Measurements from ENCODE around the gene CCDC201.
"Not testable (repeated sequence)": the region's sequence is repeated elsewhere in the genome, so short reads cannot be mapped to it uniquely, and the experiment has no call there.

The CCDC201 gene

DNA sequence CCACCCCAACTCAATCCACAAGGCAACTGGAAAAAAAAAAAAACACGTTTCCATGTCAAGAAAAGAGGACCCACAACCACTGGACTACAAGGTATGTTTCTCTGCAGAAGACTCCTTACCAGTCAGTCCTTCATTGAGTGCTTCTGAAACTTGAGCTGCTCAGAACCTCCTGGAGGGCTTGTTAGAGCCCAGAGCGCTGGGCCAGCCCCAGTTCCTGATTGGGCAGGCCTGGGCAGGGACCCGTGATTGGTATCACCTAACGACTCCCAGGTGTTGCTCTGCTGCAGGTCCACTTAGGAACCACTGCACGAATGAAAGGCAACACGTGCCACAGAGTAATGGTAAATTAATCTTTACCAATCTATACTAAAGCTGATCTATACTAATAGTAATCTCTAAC lies 473 bp upstream of the CCDC201 start:
- no peak overlapping the region for H2AFZ ChIP-seq (ENCODE audit: low read length, unreplicated experiment)
- no peak overlapping the region for H3K27ac ChIP-seq (ENCODE audit: low read depth, low read length)
- no peaks in the 10 kb centered on the region for H3K27me3 ChIP-seq (ENCODE audit: insufficient read depth, low read length)
- H3K4me3 ChIP-seq (ENCODE audit: low read depth, low read length) = no peak overlapping the region
- H3K4me1 ChIP-seq (ENCODE audit: control insufficient read depth, insufficient read depth, low read length, unreplicated experiment) = peaks cover 21% of the 10 kb centered on the region
- H3K36me3 ChIP-seq (ENCODE audit: insufficient read depth, low read length) = no peaks in the 10 kb centered on the region
- no peaks in the 10 kb centered on the region for H3K79me2 ChIP-seq (ENCODE audit: control insufficient read depth, insufficient read depth, low read length, unreplicated experiment)

DNA sequence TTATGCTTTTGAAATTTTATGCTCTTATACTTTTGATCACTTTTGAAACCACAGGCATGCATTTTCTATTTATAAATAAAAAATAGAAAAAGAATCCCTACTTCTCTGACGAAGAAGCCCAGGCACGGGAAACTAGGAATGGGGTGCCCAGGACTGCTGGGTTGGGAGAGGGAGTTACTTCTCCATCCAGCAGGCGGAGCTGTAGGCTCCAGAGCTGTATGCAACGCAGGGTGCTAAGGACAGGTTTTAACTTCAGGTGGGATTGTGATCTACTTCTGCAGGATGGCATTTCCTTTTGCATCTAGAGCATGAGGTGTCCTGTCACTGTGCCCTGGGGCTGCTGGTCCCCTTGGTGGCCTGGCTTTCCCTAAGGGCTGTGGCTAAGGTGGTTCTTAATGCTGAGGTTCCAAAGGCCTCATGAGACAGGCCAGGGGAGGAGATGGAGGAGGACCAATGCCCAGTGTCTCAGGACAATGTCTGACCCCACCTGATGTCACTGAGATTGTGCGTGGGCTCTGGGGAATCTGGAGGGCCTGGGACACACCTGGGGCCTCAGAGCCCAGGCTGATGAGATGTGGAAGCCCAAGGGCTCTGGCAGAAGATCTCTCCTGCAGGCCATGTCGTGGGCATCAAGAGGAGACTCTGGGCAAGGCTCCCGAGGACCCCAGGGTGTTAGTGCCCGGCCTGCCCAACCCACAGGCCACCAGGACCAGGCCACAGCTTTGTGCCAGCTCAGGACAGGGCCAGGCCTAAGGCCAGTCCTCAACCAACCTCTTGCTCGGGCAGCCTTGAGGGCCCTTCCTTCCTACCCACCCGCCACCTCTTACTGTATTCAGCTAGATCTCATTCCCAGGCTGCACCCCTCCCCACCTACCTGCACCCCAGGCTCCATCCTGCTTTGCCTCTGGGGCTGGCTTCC lies 507 bp downstream of the CCDC201 start:
- Histone ChIP-seq H2AFZ (ENCODE audit: low read length, unreplicated experiment) (no peak overlapping the region), H3K27me3 (ENCODE audit: insufficient read depth, low read length) (no peaks in the 10 kb centered on the region), H3K79me2 (ENCODE audit: control insufficient read depth, insufficient read depth, low read length, unreplicated experiment) (no peaks in the 10 kb centered on the region), H3K4me1 (ENCODE audit: control insufficient read depth, insufficient read depth, low read length, unreplicated experiment) (peaks cover 21% of the 10 kb centered on the region), H3K27ac (ENCODE audit: low read depth, low read length) (no peak overlapping the region), H3K36me3 (ENCODE audit: insufficient read depth, low read length) (no peaks in the 10 kb centered on the region), H3K4me3 (ENCODE audit: low read depth, low read length) (no peak overlapping the region)

DNA sequence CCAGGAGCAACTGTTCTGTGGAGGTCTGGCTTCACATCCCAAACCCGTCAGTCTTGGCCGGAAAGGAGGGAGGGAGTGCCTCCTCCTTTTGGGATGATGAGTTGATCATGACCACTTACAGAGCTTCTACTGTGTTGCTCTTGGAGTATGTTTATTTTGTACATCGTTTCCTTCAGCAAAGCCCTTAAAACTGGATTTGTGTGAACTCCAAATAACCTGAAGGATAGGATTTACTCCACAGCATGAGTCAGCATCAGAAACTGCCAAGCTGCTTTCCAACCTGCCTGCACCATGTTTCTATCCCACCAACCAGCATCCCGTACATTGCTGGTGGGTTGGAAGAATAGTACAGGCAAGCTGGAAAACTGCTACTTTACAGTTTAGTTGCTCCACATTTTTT lies 3.5 kb downstream of the CCDC201 start:
- Histone ChIP-seq H3K36me3 (ENCODE audit: insufficient read depth, low read length) (no peaks in the 10 kb centered on the region), H3K4me3 (ENCODE audit: low read depth, low read length) (no peak overlapping the region), H3K27me3 (ENCODE audit: insufficient read depth, low read length) (no peaks in the 10 kb centered on the region), H2AFZ (ENCODE audit: low read length, unreplicated experiment) (no peak overlapping the region), H3K4me1 (ENCODE audit: control insufficient read depth, insufficient read depth, low read length, unreplicated experiment) (peaks cover 5% of the 10 kb centered on the region), H3K27ac (ENCODE audit: low read depth, low read length) (no peak overlapping the region), H3K79me2 (ENCODE audit: control insufficient read depth, insufficient read depth, low read length, unreplicated experiment) (no peaks in the 10 kb centered on the region)

DNA sequence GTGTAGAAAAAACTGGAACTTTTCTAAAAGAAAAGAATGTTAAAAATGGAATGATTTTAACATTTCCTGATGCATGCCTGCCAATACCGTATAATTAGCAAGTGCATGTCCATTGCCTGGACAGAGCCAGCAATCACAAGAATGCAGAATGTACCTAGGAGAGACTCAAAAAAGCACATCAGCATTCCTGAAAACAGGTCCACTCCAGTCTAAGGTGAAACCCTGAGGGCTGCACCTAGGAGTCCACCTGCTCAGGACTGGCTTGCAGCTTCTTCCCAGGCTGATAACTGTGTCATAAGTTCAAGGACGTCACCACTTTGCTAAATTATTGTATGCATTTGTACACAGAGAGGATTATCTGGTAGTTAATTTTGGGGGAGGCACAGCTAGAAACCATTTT lies 5.4 kb downstream of the CCDC201 start:
- Histone ChIP-seq H3K4me1 (ENCODE audit: control insufficient read depth, insufficient read depth, low read length, unreplicated experiment) (no peaks in the 10 kb centered on the region), H3K4me3 (ENCODE audit: low read depth, low read length) (no peak overlapping the region), H2AFZ (ENCODE audit: low read length, unreplicated experiment) (no peak overlapping the region), H3K79me2 (ENCODE audit: control insufficient read depth, insufficient read depth, low read length, unreplicated experiment) (no peaks in the 10 kb centered on the region), H3K36me3 (ENCODE audit: insufficient read depth, low read length) (no peaks in the 10 kb centered on the region), H3K27ac (ENCODE audit: low read depth, low read length) (no peak overlapping the region), H3K27me3 (ENCODE audit: insufficient read depth, low read length) (no peaks in the 10 kb centered on the region)

DNA sequence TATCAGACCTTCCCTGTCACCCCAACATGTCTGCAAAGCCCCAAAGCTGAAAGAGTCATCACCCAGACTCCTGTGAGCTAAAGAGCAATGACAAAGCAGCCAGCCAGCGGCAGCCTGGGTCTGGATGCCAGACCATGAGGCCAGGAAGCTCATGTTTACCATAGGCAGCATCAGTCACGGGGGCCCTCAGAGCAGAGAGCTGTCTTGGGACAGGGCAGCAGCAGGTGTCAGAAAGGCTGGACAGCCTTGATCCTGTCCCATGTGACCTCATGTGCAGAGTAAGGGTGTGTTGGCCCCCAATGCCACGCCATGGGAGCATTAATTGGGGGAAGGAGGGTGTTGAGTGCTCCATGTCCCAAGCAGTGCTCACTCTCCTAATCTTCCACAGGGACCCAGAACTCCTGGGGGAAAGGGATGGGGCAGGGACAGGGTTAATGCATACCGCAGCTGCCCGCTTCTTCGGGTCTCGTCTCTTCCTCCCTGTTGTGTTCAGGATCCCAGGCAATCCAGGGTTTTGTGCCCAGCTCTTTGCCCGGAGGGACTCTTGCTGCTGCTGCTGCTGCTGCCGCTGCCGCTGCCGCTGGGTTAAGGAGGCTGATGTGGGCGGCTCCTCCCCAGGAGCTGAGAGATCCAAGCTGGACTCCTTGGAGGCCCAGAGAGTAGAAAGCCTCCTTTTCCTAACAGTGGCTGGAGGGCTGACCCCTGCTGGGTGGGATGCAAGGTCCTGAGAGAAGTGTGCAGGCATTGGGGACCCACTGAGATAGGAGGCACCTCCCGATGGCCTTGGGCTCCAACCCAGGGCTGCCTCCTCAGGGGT lies 7.1 kb downstream of the CCDC201 start:
- H3K36me3 ChIP-seq (ENCODE audit: insufficient read depth, low read length) = no peaks in the 10 kb centered on the region
- no peaks in the 10 kb centered on the region for H3K79me2 ChIP-seq (ENCODE audit: control insufficient read depth, insufficient read depth, low read length, unreplicated experiment)
- H3K4me3 ChIP-seq (ENCODE audit: low read depth, low read length) = no peak overlapping the region
- H3K4me1 ChIP-seq (ENCODE audit: control insufficient read depth, insufficient read depth, low read length, unreplicated experiment) = no peaks in the 10 kb centered on the region
- H2AFZ ChIP-seq (ENCODE audit: low read length, unreplicated experiment) = no peak overlapping the region
- 0 out of 2 replicates have a peak, but pooled peaks cover 2% of the 10 kb centered on the region for H3K27me3 ChIP-seq (ENCODE audit: insufficient read depth, low read length)
- no peak overlapping the region for H3K27ac ChIP-seq (ENCODE audit: low read depth, low read length)

- Histone ChIP-seq H3K36me3 (ENCODE audit: insufficient read depth, low read length) (no peaks in the 10 kb centered on the region), H3K27me3 (ENCODE audit: insufficient read depth, low read length) (0 out of 2 replicates have a peak, but pooled peaks cover 4% of the 10 kb centered on the region), H3K4me3 (ENCODE audit: low read depth, low read length) (no peak overlapping the region), H3K27ac (ENCODE audit: low read depth, low read length) (no peak overlapping the region), H3K4me1 (ENCODE audit: control insufficient read depth, insufficient read depth, low read length, unreplicated experiment) (no peaks in the 10 kb centered on the region), H2AFZ (ENCODE audit: low read length, unreplicated experiment) (no peak overlapping the region), H3K79me2 (ENCODE audit: control insufficient read depth, insufficient read depth, low read length, unreplicated experiment) (no peaks in the 10 kb centered on the region)
These were observed 9.2 kb downstream of the CCDC201 start for GRCh38 chr7:45863715-45864114.

GRCh38 chr7:45856888-45857287 lies 16.0 kb downstream of the CCDC201 start:
- not testable (repeated sequence) for H2AFZ ChIP-seq (ENCODE audit: low read length, unreplicated experiment); H3K36me3 ChIP-seq (ENCODE audit: insufficient read depth, low read length); H3K27ac ChIP-seq (ENCODE audit: low read depth, low read length); H3K4me3 ChIP-seq (ENCODE audit: low read depth, low read length); H3K79me2 ChIP-seq (ENCODE audit: control insufficient read depth, insufficient read depth, low read length, unreplicated experiment); H3K4me1 ChIP-seq (ENCODE audit: control insufficient read depth, insufficient read depth, low read length, unreplicated experiment); H3K27me3 ChIP-seq (ENCODE audit: insufficient read depth, low read length)

- H3K36me3 ChIP-seq (ENCODE audit: insufficient read depth, low read length); H3K4me3 ChIP-seq (ENCODE audit: low read depth, low read length); H3K4me1 ChIP-seq (ENCODE audit: control insufficient read depth, insufficient read depth, low read length, unreplicated experiment); H3K27me3 ChIP-seq (ENCODE audit: insufficient read depth, low read length); H3K79me2 ChIP-seq (ENCODE audit: control insufficient read depth, insufficient read depth, low read length, unreplicated experiment); H3K27ac ChIP-seq (ENCODE audit: low read depth, low read length); H2AFZ ChIP-seq (ENCODE audit: low read length, unreplicated experiment): not testable (repeated sequence)
These were observed 17.2 kb downstream of the CCDC201 start for GRCh38 chr7:45855680-45856079.

DNA sequence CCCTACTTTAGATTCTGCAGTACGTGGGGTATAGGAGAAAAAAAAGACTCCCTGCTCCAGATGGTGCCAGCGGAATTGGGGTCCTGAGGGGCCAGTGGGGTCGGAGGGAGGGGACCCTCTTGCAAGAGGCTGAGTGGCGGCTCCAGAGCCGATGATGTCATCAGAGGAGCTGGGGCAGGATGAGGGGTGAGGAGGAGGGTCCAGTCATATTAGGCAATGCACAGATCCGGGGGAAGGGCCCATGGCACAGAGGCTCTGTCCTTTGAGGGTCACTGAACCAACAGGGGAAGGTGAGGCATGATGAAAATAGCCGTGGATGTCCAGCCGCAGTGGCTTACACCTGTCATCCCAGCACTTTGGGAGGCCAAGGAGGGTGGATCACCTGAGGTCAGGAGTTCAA lies 19.4 kb downstream of the CCDC201 start:
- H3K79me2 ChIP-seq (ENCODE audit: control insufficient read depth, insufficient read depth, low read length, unreplicated experiment); H3K27ac ChIP-seq (ENCODE audit: low read depth, low read length); H3K4me3 ChIP-seq (ENCODE audit: low read depth, low read length); H3K36me3 ChIP-seq (ENCODE audit: insufficient read depth, low read length); H2AFZ ChIP-seq (ENCODE audit: low read length, unreplicated experiment); H3K4me1 ChIP-seq (ENCODE audit: control insufficient read depth, insufficient read depth, low read length, unreplicated experiment); H3K27me3 ChIP-seq (ENCODE audit: insufficient read depth, low read length): not testable (repeated sequence)

DNA sequence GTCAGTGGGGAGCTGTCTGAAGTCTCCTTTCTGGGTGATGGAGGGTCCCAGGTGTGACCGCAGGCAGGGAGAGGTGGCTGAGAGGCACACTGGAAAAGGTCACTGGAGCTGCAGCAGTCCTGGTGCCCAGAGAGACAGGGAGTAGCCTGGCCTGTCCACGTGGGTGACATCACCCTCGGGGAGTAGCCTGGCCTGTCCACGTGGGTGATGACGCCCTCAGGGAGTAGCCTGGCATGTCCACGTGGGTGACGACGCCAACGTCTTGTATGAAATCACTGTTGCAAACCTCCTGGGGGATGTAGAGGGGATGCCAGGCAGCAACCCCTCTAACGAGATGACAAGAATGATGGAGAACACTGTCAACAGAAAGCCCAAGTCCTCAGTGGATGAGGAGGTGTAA lies 19.9 kb downstream of the CCDC201 start:
- H3K27ac ChIP-seq (ENCODE audit: low read depth, low read length); H3K27me3 ChIP-seq (ENCODE audit: insufficient read depth, low read length); H3K4me3 ChIP-seq (ENCODE audit: low read depth, low read length); H3K79me2 ChIP-seq (ENCODE audit: control insufficient read depth, insufficient read depth, low read length, unreplicated experiment); H2AFZ ChIP-seq (ENCODE audit: low read length, unreplicated experiment); H3K36me3 ChIP-seq (ENCODE audit: insufficient read depth, low read length); H3K4me1 ChIP-seq (ENCODE audit: control insufficient read depth, insufficient read depth, low read length, unreplicated experiment): not testable (repeated sequence)

- H2AFZ ChIP-seq (ENCODE audit: low read length, unreplicated experiment); H3K27me3 ChIP-seq (ENCODE audit: insufficient read depth, low read length); H3K4me3 ChIP-seq (ENCODE audit: low read depth, low read length); H3K36me3 ChIP-seq (ENCODE audit: insufficient read depth, low read length); H3K4me1 ChIP-seq (ENCODE audit: control insufficient read depth, insufficient read depth, low read length, unreplicated experiment); H3K27ac ChIP-seq (ENCODE audit: low read depth, low read length); H3K79me2 ChIP-seq (ENCODE audit: control insufficient read depth, insufficient read depth, low read length, unreplicated experiment): not testable (repeated sequence)
These were observed 24.1 kb downstream of the CCDC201 start for GRCh38 chr7:45848734-45849133.
